WTC11 (cell line): Measurements from ENCODE around the gene BACH2.

Source experiments
- E2F1 ChIP-seq: sonication (generic); formaldehyde crosslinking; IDR thresholded peaks from 2 replicates; pipeline ENCODE4 v1.8.0; 2022; ENCODE audit warnings: mild to moderate bottlenecking, missing genetic modification reagents
- ERG ChIP-seq: fragments of 250-450 bp; sonication (Bioruptor Pico); IDR thresholded peaks from 2 replicates; pipeline ENCODE4 v1.8.0; 2021; ENCODE audit warnings: mild to moderate bottlenecking
- ETV6 ChIP-seq: sonication (generic); formaldehyde crosslinking; IDR thresholded peaks from 2 replicates; pipeline ENCODE4 v1.8.1; 2022; ENCODE audit warnings: mild to moderate bottlenecking, missing genetic modification reagents
- FOXP1 ChIP-seq: sonication (generic); formaldehyde crosslinking; IDR thresholded peaks from 2 replicates; pipeline ENCODE4 v1.8.0; 2022; ENCODE audit warnings: missing genetic modification reagents, mild to moderate bottlenecking, moderate library complexity, borderline replicate concordance
- GABPB1 ChIP-seq: sonication (generic); formaldehyde crosslinking; IDR thresholded peaks from 2 replicates; pipeline ENCODE4 v1.8.1; 2023; ENCODE audit warnings: mild to moderate bottlenecking, missing genetic modification reagents
- MXD4 ChIP-seq: fragments of 250-450 bp; sonication (Bioruptor Pico); IDR thresholded peaks from 2 replicates; pipeline ENCODE4 v1.8.0; 2021; ENCODE audit warnings: mild to moderate bottlenecking, moderate library complexity, borderline replicate concordance
- NFYB ChIP-seq: sonication (generic); formaldehyde crosslinking; conservative IDR thresholded peaks from 2 replicates; pipeline ENCODE4 v1.8.0; 2022; ENCODE audit warnings: low read depth, missing genetic modification reagents
- NR2C2 ChIP-seq: sonication (generic); formaldehyde crosslinking; IDR thresholded peaks from 2 replicates; pipeline ENCODE4 v1.8.0; 2022; ENCODE audit warnings: mild to moderate bottlenecking, missing genetic modification reagents
- PREB ChIP-seq: sonication (generic); formaldehyde crosslinking; IDR thresholded peaks from 2 replicates; pipeline ENCODE4 v1.8.1; 2022; ENCODE audit warnings: mild to moderate bottlenecking, missing genetic modification reagents, moderate library complexity, borderline replicate concordance
- ZBTB21 ChIP-seq: sonication (generic); formaldehyde crosslinking; IDR thresholded peaks from 2 replicates; pipeline ENCODE4 v1.8.1; 2023; ENCODE audit warnings: mild to moderate bottlenecking, missing genetic modification reagents, borderline replicate concordance
- ZNF121 ChIP-seq: sonication (generic); formaldehyde crosslinking; IDR thresholded peaks from 2 replicates; pipeline ENCODE4 v1.8.0; 2023; ENCODE audit warnings: missing genetic modification reagents
- TF ChIP-seq, protein P1 (sequence below): fragments of 200-600 bp; IDR thresholded peaks from 2 replicates; pipeline ENCODE4 v1.8.0; 2022; ENCODE audit warnings: antibody characterized with exemption
- TF ChIP-seq, protein P2 (sequence below): sonication (generic); formaldehyde crosslinking; IDR thresholded peaks from 2 replicates; pipeline ENCODE4 v1.8.0; 2022; ENCODE audit warnings: mild to moderate bottlenecking, missing genetic modification reagents

DNA sequence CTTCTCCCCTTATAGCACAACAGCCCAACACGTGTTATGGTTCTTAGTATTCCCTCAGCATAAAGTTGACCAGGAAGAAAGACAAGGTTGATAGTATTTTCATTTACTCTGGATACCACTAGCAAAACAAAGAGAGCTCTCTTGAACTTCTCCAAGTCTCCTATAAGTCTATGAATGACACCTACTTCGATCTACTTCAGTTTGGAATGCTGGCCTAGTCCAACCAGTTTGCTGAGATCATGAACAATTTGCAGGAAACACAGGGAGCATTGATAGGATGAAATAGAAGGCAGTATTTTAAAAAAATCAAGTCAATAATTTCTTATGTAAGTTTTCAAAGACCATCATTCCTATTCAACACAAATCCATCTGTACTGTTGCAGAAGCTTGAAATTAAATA, 308.8 kb downstream of the BACH2 start:
- TF ChIP-seq MXD4 (CRISPR knock-in tag) (no peak), NR2C2 (CRISPR knock-in tag) (no peak), PREB (CRISPR knock-in tag) (no peak), ZBTB21 (CRISPR knock-in tag) (no peak), GABPB1 (CRISPR knock-in tag) (no peak), NFYB (CRISPR knock-in tag) (no peak), ETV6 (CRISPR knock-in tag) (no peak), ERG (CRISPR knock-in tag) (no peak), E2F1 (CRISPR knock-in tag) (no peak), ZNF121 (CRISPR knock-in tag) (no peak), FOXP1 (no peak)
- TF ChIP-seq, protein P1, sequence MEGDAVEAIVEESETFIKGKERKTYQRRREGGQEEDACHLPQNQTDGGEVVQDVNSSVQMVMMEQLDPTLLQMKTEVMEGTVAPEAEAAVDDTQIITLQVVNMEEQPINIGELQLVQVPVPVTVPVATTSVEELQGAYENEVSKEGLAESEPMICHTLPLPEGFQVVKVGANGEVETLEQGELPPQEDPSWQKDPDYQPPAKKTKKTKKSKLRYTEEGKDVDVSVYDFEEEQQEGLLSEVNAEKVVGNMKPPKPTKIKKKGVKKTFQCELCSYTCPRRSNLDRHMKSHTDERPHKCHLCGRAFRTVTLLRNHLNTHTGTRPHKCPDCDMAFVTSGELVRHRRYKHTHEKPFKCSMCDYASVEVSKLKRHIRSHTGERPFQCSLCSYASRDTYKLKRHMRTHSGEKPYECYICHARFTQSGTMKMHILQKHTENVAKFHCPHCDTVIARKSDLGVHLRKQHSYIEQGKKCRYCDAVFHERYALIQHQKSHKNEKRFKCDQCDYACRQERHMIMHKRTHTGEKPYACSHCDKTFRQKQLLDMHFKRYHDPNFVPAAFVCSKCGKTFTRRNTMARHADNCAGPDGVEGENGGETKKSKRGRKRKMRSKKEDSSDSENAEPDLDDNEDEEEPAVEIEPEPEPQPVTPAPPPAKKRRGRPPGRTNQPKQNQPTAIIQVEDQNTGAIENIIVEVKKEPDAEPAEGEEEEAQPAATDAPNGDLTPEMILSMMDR, result no peak
- TF ChIP-seq, protein P2, sequence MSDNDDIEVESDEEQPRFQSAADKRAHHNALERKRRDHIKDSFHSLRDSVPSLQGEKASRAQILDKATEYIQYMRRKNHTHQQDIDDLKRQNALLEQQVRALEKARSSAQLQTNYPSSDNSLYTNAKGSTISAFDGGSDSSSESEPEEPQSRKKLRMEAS, result no peak
